GM19467 (cell line): ENCODE data around the gene RAD51.
"Not testable (repeated sequence)": the region's sequence is repeated elsewhere in the genome, so short reads cannot be mapped to it uniquely, and the experiment has no call there.

Experiments
- ATAC-seq: cut with Tn5 transposase; IDR thresholded peaks from one replicate; pipeline ENCODE4 v1.9.1; 2021; ENCODE audit warnings: mild to moderate bottlenecking, moderate library complexity; ENCODE audit not compliant: unreplicated experiment

RAD51 gene

GRCh38 chr15:40694688-40695468 is at the start of gene RAD51:
Gene RAD51, plus strand, starts transcription at chr15:40695174. Its CDS starts 3,585 bp downstream, at chr15:40698759.
- peak; percentile 69 for ATAC-seq

- no peak for ATAC-seq
Observed at GRCh38 chr15:40647523-40647922, 47.5 kb upstream of the RAD51 start.

- ATAC-seq: no peak
Observed at GRCh38 chr15:40650479-40650878, 44.5 kb upstream of the RAD51 start.

GRCh38 chr15:40660686-40661085 is 34.3 kb upstream of the RAD51 start:
- ATAC-seq: no peak

GRCh38 chr15:40664909-40665308 is 30.1 kb upstream of the RAD51 start:
- ATAC-seq: no peak

GRCh38 chr15:40676290-40676689 is 18.7 kb upstream of the RAD51 start:
- not testable (repeated sequence) for ATAC-seq

GRCh38 chr15:40676906-40677305 is 18.1 kb upstream of the RAD51 start:
- not testable (repeated sequence) for ATAC-seq

- no peak for ATAC-seq
Observed at GRCh38 chr15:40680151-40680550, 14.8 kb upstream of the RAD51 start.

GRCh38 chr15:40680959-40681358 is 14.0 kb upstream of the RAD51 start:
- not testable (repeated sequence) for ATAC-seq

GRCh38 chr15:40684381-40684780 is 10.6 kb upstream of the RAD51 start:
- ATAC-seq: no peak

GRCh38 chr15:40685376-40685775 is 9.6 kb upstream of the RAD51 start:
- ATAC-seq: no peak

- ATAC-seq: no peak
Observed at GRCh38 chr15:40688932-40689799, 5.8 kb upstream of the RAD51 start.

- ATAC-seq: no peak
Observed at GRCh38 chr15:40691737-40692136, 3.2 kb upstream of the RAD51 start.

- no peak for ATAC-seq
Observed at GRCh38 chr15:40693904-40694687, 878 bp upstream of the RAD51 start.

- ATAC-seq: no peak
Observed at GRCh38 chr15:40695469-40695890, 506 bp downstream of the RAD51 start.

- ATAC-seq: no peak
Observed at GRCh38 chr15:40696228-40696627, 1.3 kb downstream of the RAD51 start.

- ATAC-seq: no peak
Observed at GRCh38 chr15:40697916-40698315, 2.9 kb downstream of the RAD51 start.

- ATAC-seq: no peak
Observed at GRCh38 chr15:40702077-40702476, 7.1 kb downstream of the RAD51 start.

GRCh38 chr15:40706121-40706520 is 11.1 kb downstream of the RAD51 start:
- no peak for ATAC-seq

- ATAC-seq: no peak
Observed at GRCh38 chr15:40714144-40714543, 19.2 kb downstream of the RAD51 start.

GRCh38 chr15:40716165-40716564 is 21.2 kb downstream of the RAD51 start:
- no peak for ATAC-seq
